ENCODE data around the gene EPB41L2.

The EPB41L2 gene

GRCh38 chr6:130975325-130975724, 87.7 kb downstream of the EPB41L2 start:
- no peak for DNase-seq (ENCODE audit: low read depth)

- no peak for DNase-seq (ENCODE audit: low read depth)
These were observed 89.3 kb downstream of the EPB41L2 start for GRCh38 chr6:130973521-130974277.

- no peak for DNase-seq (ENCODE audit: low read depth)
These were observed 91.5 kb downstream of the EPB41L2 start for GRCh38 chr6:130971504-130971903.

GRCh38 chr6:130970839-130971410, 92.1 kb downstream of the EPB41L2 start:
- DNase-seq (ENCODE audit: low read depth), result no peak

GRCh38 chr6:130969791-130970491, 93.1 kb downstream of the EPB41L2 start:
- DNase-seq (ENCODE audit: low read depth), result no peak

DNA sequence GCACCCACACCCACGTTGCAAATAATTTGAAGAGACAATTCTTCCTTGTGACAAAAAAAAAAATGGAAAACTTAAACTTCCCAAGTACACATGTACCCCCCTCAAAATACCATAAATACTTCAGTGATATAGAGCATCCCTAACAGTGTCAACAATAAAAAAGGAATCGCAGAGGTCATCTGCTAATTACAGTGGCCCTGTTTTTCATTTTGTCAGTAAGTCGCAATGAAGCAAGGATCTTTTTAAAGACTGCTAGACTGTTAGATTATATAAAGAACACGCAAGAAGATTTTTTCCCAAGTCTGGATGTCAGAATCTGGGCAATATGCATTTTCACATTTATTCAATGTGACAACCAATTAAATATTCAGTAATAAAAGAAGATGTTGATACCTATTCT, 93.9 kb downstream of the EPB41L2 start:
- DNase-seq (ENCODE audit: low read depth), result no peak

- no peak for DNase-seq (ENCODE audit: low read depth)
These were observed 94.6 kb downstream of the EPB41L2 start for GRCh38 chr6:130968476-130968875.

- DNase-seq (ENCODE audit: low read depth), result no peak
These were observed 95.3 kb downstream of the EPB41L2 start for GRCh38 chr6:130967502-130968445.

DNA sequence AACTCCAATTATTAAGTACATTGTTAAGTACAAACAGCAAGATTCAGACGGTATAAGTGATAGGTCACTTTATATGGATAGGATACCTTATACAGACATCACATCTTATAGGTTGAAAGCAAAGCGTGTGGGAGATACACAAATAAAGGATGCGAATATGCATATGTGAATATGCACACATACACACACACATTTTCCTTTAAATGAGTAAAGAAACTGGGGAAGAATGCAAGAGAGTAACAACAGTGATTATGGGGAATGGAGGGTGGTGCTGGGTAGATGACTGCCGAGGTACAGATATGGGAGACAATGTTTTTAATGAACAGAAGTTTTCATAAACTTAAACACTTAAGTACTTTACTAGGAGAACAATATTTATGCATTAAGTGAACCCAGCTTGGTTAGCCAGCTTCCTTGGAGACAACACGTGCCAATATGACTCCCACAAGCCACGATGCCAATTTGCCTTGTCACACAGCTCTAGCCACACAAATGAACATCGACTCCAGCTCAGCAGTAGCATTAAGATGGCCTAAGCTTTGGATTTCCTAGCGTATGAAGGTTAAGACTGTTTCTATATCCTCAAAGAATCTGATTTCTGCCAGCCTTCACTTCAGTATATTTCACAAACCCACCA, 96.6 kb downstream of the EPB41L2 start:
- DNase-seq (ENCODE audit: low read depth), result no peak

- no peak for DNase-seq (ENCODE audit: low read depth)
These were observed 97.4 kb downstream of the EPB41L2 start for GRCh38 chr6:130965656-130966055.

- DNase-seq (ENCODE audit: low read depth), result no peak
These were observed 98.0 kb downstream of the EPB41L2 start for GRCh38 chr6:130964808-130965604.

DNA sequence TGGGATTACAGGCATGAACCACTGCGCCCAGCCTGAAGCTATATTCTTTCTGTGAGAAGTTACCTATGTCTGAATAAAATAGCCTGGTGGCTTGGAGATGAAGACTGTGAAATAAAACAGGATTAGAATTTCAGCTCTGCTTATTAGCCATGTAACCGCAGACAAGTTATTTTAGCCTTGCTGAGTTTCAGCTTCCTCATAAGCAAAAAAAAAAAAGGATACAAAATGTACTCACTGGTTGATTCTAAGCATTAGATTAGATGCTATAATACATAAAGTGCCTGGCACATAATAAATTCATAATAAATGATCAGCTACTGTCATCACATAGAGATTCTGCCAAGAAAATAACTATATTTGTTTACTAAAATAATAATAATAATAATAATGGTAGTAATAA, 98.8 kb downstream of the EPB41L2 start:
- no peak for DNase-seq (ENCODE audit: low read depth)

- DNase-seq (ENCODE audit: low read depth), result no peak
These were observed 100.1 kb downstream of the EPB41L2 start for GRCh38 chr6:130962966-130963365.

- no peak for DNase-seq (ENCODE audit: low read depth)
These were observed 101.9 kb downstream of the EPB41L2 start for GRCh38 chr6:130961148-130961547.

GRCh38 chr6:130959951-130960350, 103.1 kb downstream of the EPB41L2 start:
- no peak for DNase-seq (ENCODE audit: low read depth)

DNA sequence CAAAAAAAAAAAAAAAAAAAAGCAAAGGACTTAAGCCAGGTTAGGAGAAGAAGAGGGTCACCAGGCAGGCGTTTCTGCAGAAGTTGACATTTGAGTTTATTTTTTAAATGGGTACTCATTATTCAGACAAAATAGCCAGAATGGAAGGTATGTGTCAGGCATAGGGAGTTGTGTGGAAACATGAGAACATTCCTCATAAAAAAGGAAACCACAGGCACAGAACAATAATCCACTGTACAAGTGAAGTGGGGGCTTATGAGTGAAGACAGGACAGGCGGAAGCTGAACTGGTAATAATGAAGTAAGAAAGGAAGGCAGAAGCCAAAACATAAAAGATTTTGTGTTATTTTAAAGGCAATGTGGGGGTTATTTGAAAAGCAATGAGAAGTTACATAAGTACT, 104.6 kb downstream of the EPB41L2 start:
- no peak for DNase-seq (ENCODE audit: low read depth)

DNA sequence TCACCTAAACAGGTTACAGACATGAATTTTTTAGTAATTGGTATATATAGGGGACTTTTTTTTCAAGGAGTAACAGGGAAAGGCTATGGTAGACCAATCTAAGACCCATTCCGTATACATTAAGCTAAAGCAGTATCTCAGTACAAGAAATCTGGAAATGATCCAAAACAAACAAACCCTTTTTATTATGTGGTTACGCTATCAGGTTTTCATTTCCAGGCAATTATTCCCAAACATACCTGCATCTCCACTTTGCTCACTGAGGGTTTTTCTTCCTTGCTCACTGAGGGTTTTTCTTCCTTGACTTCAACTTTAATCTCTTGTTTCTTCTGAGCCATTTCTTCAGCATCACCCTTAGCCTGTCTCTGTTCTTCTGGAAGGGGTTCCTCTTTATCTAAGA, 107.3 kb downstream of the EPB41L2 start:
- DNase-seq (ENCODE audit: low read depth), result no peak

DNA sequence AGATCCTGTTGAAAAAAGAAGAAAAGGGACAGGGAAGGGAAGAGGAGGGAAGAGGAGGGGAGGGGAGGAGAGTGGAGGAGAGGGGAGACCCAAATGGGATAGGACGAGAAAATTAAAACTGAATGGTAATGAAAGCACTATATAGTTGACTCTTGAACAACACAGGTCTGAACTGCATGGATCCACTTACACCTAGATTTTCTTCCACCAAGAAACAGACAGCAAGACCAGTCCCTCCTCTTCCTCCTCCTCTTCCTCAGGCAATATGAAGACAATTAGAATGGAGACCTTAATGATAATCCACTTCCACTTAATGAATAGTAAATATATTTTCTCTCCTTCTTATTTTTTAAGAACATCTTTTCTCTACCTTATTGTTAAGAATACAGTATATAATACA, 113.5 kb downstream of the EPB41L2 start:
- no peak for DNase-seq (ENCODE audit: low read depth)

GRCh38 chr6:130947464-130947863, 115.6 kb downstream of the EPB41L2 start:
- DNase-seq (ENCODE audit: low read depth), result no peak

DNA sequence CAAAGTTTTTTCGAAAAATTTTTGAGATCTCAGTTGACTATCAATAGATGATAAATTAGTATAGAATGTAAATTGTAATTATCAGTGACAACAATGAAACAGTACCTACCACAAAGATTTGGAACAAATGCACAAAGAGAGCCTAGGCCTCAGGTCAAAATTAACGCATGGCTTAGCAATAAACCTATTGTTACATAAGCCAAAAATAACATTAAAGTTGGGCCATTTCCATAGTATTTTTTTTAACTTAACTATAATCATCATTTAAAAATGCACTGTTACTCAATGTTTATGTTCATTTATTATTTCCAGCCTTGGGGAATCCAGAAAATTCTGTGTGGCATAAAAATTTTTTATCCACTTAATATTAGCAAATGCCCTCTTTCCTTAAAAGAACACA, 117.0 kb downstream of the EPB41L2 start:
- DNase-seq (ENCODE audit: low read depth), result no peak

GRCh38 chr6:130945401-130945919, 117.6 kb downstream of the EPB41L2 start:
- DNase-seq (ENCODE audit: low read depth), result no peak
